Measurements from ENCODE around the gene TRDN.
A peak's percentile ranks its signal among the peaks of the same experiment; 100 is the strongest.
"Not testable (repeated sequence)": the region's sequence is repeated elsewhere in the genome, so short reads cannot be mapped to it uniquely, and the experiment has no call there.

Gene TRDN

DNA sequence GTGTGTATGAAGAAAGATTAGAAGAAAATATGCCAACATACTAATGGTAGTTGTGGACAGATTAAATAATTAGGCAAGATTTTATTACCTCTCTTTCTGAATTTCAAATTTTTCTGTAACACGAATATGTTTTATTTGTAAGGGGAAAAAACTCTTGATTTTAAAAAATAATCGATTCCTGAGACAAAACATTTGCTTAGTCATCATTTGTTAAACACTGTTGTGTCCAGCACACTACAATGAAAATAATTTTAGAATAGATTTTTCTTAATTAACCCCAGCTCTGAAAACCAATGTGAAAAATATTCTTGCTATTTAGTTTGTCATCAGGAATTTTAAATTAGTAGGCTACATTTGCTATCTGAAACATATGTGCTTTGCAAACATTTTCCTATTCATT, 253.0 kb downstream of the TRDN start:
- no peak for DNase-seq

DNA sequence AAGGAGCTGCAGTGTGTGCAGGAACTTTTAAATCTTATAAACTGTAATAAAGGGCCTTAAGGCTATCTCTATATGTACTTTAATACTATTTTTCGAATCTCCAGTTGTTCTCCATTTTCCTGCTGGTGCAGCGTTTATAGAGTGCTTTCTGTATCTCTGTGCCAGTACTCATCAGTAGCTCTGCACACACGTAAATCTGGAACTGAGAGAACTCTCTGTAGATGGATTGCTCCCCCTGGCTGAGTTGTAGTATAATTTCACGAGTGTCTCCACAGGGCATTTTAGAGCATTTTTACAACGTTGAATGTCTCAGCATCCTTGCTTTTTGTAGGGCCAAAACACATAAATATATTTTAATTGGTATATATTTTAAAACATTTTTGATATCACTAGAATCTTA, 256.5 kb downstream of the TRDN start:
- DNase-seq: peak; percentile 61 to 79

DNA sequence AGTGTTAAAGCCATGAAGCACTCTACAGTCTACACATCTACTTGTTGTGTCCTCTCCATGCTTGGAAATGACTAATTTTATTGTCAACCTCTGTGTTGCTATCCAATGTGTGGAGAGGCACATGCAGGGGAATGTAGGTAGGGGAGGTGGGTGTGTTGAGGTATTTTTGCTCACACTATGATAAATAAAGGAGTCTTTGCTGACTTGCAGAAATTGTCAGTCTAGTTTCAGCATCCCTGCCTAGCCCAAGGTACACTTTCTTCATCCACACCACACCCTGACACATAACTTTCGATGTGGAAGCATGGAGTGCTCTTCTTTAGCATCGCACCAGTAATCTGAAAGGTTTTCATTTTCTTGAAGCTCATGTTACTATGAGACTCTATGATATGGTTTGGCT, 264.0 kb downstream of the TRDN start:
- DNase-seq: no peak

DNA sequence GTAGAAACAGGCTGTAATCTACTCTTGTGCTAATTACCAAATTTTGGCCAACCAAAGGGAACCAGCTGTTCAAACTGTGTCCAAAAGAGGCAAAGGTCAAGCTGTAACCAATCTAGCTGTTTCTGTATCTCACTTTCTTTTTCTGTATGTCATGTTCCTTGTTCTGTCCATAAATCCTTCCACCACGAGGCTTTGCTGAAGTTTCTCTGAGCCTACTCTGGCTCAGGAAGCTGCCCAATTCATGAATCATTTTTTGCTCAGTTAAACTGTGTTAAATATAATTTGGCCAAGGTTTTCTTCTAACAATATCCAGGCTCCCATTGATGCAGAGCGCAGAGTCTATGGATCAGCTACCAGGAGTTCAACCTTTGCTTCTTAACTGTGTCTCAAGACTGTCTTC, 272.8 kb downstream of the TRDN start:
- DNase-seq: no peak

DNA sequence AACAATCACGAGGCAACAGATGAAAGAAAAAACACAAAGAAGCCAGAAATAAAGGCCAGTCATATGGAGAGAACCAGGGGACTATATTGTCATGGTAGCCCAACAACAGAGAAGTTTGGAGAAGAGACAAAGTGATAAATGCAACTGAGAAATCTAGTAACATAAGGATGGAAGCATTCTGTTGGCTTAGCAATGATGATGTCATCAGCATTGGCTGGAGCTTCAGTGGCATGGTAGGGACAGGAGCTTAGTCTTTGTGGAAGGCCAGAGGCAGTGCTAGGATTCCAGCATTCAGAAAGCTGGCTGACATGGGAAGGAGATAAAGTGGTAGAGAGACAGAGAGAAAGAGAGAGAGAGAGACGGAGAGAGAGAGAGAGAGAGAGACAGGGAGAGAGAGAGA, 276.4 kb downstream of the TRDN start:
- no peak for DNase-seq

DNA sequence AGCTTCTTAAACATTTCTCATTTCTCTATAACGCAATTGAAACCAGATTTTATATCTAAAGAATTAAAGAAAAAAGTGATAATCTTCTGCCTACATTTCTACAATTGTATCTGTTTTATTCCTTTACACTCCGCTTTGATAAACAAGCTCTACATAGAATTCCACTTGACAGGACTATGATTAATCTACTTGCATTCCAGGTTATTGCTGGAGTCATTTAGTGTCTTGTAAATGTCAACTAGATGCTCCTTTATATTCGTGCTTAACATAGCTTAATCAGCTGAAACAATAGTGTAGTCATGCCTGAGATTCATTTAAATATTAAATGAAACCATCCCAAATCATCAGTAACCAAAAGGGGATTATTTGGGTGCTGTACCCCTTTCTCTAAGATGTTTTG, 284.0 kb downstream of the TRDN start:
- DNase-seq: no peak

DNA sequence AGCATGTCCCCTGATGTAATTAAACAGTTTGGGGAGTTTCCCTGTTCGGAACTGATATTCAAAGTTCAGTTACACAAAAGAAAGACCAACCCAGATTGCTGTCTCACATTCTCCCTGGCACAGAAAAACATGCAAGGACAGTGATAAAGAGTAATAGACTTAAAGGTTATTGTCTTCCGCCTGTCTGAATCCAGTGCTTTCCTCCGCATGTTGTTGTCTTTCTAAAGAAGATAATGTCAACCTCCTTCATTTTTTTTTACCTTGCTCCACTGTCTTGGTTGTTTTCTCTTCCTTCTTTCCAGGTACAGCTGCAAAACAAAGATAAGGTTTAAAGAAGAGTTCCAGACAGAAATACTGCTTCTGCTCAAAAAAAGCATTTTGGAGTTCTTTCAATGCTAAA, 284.5 kb downstream of the TRDN start:
- DNase-seq: no peak

DNA sequence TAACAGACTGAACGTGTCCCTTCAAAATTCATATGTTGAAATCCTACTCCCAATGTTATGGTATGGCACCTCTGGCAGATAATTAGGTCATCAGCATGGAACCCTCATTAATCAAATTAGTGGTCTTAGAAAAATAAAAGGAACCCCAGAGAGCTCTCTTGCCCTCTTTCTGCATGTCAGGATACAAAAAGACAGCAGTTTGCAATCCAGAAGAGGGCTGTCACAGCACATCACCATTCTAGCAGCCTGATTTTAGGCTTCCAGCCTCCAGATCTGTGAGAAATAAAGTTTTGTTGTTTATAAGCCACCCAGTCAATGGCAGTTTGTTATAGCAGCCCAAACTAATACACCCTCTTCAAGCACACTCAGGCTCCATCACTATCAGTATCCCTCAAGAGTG, 292.9 kb downstream of the TRDN start:
- no peak for DNase-seq

DNA sequence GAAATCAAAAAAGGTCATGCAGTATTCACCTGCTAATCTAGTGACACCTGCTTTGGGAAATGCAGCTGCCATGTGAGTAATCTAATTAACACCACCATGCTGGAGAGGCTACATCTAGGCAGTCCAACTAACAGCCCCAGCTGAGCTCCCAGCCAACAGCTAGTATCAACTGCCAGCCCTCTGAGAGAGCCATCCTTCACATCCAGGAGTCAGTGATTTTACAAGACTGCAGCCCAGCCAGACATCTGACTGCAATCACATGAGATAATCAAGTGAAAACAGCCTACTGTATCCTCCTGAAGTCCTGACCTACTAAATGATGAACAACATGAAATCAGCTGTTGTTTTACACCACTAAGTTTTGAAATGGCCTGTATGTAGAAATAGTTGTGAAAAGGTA, 298.4 kb downstream of the TRDN start:
- peak in 1 of 2 experiments; percentile 16 for DNase-seq

DNA sequence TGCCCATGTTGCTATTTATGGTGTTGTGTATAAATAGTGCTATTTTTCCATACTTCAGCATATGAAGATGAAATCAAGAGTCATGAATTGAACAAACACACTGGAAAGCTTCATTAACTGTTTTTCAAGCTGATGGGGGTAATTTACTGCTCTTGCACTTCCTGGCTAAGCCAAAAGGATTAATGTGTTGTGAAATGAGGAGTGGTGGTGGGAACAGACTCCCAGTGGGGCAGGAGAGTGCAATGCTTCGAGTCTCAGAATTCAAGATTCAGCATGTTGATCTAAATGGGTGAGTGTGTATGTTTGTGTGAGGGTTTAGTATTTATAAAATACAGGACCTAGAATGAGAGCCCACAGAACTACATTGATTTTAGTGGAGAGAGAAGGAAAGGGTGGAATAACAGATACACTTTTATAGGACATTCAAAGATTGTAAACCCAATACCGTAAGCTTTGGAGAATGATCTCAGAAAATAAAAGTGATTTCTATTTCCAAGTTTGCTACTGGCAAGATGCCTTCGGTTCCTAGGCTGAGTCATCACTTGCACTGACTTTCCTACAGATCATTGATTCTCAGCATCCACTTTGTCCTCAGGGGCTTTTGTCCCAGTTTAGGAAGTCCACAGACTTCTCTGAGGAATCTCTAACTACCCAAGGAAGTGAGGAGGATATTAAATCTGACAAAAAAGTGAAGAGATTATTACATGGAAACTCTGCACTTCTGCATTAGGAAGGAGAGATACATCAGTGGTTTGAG, 303.6 kb downstream of the TRDN start:
- peak; percentile 5 to 22 for DNase-seq

DNA sequence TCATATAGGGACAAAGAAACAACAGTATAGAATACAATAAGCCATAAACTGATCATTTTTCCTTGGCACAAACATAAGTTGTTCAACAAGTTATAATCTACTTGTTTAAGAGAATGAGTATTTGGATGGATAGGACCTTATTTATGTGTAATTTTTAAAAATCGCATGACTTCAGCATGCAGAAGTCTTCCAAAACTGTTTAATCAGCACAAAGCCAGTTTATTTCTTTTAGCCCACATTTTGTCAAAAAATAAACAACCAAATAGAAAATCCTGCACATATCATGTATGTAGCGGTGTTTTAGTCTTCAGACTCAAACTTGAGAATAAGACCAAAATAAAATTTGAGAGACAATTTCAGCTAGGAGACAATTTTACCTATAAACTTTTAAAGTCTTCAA, 304.7 kb downstream of the TRDN start:
- DNase-seq: no peak

DNA sequence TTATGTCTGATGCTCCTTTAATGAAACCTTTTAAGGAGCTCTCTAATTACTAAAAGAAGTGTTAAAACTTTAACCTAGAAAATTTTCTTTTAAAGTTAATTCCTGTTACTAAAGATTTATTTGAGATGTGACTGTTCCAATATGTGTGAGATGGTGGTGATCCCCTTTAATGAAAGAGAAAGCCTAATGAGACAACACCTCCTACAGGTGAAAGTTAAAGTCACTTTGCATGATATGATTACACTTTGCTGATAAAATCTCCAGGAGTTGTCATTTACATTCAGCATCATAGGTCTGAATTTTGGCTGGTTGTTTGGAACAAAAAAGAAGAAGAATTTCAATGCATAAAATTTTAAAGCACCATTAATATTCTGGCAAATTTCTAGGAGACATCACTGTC, 307.4 kb downstream of the TRDN start:
- no peak for DNase-seq

DNA sequence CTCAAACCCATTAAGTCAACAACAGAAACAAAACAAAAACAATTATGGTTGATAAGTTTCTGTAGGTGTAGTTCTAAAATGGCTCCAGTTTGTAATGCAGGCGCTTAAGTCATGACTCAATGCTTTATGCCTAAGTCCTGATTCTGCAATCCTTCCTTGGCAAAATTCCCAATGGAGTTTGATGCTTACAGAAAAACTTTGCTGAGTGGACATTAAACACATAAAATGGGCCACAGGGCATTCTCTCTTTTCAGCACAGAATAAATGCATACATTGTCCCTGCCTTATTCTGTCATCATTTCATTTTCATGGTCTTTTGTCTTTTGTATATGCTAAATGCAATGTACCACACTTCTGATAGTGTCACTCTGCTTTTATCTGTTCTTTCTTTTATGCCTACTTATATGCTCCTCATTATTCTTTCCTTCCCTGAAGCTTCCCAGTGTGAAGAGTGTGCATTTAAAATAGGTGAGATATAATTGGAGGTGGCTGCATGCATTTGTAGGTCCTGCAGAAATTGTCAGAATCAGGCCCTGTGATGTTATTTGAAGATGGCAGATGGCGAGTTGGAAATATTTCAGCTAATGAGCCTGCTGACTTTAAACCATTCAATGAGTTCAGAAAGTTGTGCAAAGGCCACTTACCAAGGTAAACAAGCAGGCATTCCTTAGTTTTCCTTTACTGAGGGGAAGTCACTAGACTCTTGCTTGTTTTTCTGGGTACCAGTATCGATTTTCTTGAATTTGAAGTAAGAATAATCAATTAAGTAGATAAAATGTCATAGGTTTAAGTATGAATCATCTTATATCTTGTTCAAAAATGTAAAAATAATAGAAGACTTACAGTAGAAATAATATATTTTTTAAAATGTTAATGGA, 313.1 kb downstream of the TRDN start:
- peak in 1 of 2 experiments; percentile 31 for DNase-seq

DNA sequence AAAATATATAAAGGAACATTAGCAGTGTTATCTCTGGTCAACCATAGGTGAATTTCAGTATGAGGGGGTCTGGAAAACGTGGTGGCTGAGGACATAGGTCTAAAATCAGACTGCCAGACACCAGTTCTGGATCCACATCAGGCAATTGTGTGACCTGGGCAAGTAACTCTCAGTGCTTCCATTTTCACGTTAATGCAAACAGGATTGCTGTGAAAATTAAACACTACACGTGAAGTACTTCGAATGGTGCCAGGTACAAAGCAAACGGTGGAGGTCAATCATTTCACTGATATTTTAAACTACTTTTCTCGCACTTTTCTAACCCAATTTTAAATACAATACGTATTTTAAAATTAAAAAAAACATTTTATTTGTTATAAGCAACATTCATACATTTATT, 315.7 kb downstream of the TRDN start:
- DNase-seq: no peak

DNA sequence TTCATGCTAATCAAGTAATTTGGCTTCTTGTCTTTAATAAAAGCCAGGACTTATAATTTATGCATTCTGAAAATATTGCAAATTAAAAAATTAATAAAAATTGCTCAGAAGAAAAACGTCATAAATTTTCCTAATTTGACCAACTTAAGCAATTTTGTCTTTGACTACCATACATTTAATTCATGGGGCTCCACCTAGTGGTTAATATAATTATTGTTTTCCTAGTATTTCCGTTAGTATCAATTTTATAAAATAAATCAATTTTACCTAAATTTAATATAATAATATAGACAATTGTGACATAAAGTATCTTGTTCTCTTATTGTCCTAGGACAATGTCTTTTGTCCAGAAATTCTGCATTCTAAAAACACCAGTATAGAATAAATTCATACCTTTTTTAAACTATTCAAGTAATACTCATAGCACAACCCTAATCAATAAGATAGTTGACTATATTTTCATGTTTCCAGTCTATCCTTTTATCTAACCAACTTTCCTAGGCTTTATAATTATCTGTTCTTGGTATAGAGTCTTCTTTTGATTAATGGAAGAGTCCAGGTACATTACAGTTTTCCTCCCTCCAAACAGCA, 319.9 kb downstream of the TRDN start:
- peak; percentile 2 to 41 for DNase-seq

DNA sequence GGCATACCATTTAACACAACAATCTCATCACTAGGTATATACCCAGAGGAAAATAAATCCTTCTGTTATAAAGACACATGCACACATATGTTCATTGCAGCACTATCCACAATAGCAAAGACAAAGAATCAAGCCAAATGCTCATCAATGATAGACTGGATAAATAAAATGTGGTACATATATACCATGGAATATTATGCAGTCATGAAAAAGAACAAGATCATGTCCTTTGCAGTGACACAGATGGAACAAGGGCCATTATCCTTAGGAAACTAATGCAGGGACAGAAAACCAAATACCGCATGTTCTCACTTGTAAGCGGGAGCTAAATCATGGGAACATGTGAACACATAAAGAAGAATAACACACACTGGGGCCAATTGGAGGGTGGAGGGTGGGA, 322.3 kb downstream of the TRDN start:
- not testable (repeated sequence) for DNase-seq

DNA sequence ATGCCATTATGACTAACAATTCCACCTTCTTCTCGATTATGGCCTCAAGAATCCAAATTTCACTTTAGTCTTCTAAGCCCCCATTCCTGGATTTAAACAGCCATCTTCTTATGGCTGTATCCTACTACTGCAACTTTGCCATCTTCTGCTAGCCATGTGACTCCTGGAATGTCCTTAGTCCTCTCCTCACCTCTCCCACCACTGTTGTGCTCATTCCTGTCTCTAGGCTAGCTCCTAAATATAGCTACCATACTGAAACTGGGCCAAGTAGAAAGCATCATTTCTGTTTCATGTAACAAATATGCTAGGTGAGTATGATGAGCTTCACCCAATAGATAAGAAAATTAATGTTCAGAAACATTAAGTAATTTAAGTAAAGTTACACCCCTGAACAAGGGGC, 327.6 kb downstream of the TRDN start:
- DNase-seq: no peak

DNA sequence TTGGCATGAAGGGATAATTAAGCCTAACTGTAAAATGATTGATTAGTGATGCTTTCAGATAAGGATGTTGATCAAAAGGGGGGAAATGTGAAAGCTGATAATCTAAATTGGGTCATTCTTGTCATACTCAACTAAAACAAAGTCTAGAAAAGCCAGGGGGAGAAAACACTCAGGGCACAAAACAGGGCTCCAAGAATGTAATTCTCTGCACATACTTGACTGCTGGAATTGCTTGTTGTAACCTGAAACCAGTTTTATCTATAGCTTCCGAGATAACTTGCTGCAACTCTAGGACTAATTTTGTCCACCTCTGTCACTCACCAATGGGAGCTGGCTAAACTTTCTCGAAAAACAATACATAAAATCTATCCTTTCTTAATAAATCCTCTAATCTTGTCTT, 330.4 kb downstream of the TRDN start:
- DNase-seq: no peak

DNA sequence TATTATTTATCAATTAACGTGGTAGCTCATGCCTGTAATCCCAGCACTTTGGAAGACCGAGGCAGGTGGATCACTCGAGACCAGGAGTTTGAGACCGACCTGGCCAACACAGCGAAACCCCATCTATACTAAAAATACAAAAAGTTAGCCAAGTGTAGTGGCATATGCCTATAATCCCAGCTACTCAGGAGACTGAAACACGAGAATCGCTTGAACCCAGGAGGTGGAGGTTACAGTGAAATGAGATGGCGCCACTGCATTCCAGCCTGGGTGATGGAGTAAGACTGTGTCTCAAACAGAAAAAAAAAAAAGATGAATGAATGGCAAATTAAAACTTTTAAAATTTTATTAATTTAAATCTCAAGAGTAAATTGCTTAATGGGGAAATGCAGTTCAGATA, 341.1 kb downstream of the TRDN start:
- no peak for DNase-seq

DNA sequence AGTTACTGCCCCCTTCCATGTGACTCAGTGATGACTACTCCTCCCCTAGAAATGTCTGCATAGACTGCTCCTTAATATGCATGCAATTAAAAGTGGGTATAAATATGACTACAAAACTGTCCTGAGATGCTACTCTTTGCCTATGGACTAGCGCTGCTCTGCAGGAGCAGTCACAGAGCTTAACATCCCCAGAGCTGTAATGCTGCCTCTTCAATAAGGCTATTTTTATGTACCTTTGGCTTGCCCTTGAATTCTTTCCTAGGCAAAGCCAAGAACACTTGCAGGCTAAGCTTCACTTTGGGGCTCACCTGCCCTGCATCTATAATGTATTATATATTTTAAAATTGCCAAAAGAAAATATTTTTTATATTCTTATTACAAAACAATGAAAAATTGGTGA, 341.6 kb downstream of the TRDN start:
- no peak for DNase-seq

DNA sequence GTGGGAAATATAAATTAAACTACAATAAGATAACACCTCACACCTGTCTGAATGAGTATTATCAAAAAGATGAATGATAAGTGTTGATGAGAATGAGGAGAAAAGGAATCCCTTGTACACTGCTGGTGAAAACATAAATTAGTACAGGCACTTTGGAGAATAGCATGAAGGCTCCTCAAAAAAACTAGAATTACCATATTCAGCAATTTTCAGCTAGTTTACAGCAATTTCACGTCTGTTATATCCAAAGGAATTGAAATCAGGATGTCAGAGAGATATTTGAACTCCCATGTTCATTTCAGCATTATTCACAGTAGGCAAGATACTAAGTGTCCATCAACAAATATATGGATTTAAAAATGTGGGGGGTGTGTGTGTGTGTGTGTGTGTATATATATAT, 348.1 kb downstream of the TRDN start:
- DNase-seq: no peak

DNA sequence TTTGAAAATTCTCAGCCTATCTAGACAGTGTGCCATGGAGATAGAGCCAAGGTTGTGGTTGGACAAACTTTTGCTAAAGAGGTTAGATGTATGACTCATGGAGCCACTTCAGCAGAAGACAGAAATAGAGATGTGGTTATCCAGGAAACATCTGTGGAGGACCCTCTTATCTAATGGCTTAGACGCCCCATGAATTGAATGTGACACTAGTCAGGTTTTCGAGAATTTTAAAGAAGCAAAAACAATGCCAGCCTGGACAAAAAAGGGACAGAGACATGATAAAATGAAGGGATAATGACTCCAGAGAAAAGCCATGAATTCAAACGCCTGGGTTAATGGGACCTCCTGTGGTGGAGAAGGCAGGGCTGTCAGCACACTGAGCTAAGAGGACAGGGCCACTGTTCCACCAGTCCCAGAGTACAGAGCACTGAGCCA, 360.2 kb downstream of the TRDN start:
- no peak for DNase-seq

DNA sequence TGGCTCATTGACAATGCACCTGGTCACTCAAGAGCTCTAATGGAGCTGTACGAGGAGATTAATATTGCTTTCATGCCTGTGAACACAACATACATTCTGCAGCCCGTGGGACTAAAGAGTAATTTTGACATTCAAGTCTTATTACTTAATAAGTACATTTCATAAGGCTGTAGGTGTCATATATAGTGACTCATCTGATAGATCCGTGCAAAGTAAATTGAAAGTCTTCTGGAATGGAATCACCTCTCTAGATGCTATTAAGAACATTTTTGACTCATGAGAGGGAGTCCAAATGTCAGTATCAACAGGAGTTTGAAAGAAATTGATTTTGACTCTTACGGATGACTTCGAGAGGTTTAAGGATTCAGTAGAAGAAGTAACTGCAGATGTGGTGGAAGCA, 372.8 kb downstream of the TRDN start:
- DNase-seq: no peak

DNA sequence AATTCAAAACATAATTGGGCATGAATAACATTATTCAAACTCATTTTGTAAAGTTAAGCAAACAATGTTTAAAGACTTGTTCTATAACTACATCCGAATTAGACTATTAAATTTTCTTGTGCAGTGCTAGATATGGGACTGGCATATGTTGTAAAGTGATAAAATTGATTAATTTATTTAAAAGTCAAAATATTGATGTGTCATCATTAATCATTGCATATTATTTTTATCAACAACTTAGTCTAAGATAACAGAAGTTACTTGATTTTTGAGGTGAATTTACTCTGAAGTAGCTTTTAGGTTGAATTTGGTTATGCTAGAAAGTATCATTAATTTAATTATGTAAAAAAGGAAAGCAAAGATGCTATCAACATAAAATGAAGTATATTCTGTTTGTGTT, 396.1 kb downstream of the TRDN start:
- no peak for DNase-seq
